Measurements from ENCODE around the gene ARL14EP.

Gene ARL14EP

DNA sequence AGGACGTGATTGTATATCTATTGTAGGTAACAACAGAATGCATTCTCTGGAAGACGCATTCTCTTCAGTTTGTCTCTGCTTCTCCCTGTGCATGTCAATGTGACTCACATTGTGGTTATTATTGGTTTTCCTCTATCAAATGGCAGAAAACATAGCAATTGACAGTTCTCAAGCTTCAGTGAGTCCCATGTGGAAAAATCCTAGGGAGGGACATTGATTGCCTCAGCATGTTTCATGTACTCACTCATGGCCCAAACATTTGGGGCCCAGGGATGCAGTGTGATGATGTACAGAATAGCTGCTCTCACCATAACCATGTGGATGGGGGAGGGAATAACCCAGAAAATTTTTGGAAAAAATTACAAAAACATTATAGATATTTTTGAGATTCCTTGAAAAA lies 9.3 kb upstream of the ARL14EP start:
- Histone ChIP-seq H3K4me1 (ENCODE audit: insufficient read depth, low read length) (no peaks in the 10 kb centered on the region), H3K9me3 (ENCODE audit: control insufficient read depth, insufficient read depth, low read length) (no peaks in the 10 kb centered on the region), H3K36me3 (ENCODE audit: insufficient read depth, low read length) (no peaks in the 10 kb centered on the region), H3K9ac (ENCODE audit: low read depth, low read length) (no peak overlapping the region)

- Histone ChIP-seq H3K4me1 (ENCODE audit: insufficient read depth, low read length) (no peaks in the 10 kb centered on the region), H3K36me3 (ENCODE audit: insufficient read depth, low read length) (no peaks in the 10 kb centered on the region), H3K9ac (ENCODE audit: low read depth, low read length) (no peak overlapping the region), H3K9me3 (ENCODE audit: control insufficient read depth, insufficient read depth, low read length) (no peaks in the 10 kb centered on the region)
Measured at GRCh38 chr11:30314625-30315024, 8.3 kb upstream of the ARL14EP start.

DNA sequence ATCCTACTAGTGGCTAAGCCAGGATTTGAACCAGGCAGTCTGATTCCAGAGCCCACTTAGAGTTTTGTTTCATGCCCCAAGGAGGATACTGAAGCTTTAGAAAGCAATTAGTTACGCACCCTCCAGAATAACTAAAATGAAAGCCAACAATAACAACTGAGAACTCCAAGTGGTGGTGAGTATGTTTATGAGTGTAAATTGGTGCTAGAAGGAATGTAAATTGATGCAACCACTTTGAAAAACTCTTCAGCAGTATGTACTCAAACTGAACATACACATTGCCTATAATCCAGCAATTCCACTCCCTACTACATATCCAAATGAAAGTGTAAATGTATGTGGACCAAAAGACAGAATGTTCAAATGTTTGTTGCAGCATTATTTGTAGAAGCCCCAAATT lies 6.7 kb upstream of the ARL14EP start:
- Histone ChIP-seq H3K9me3 (ENCODE audit: control insufficient read depth, insufficient read depth, low read length) (no peaks in the 10 kb centered on the region), H3K9ac (ENCODE audit: low read depth, low read length) (no peak overlapping the region), H3K36me3 (ENCODE audit: insufficient read depth, low read length) (no peaks in the 10 kb centered on the region), H3K4me1 (ENCODE audit: insufficient read depth, low read length) (no peaks in the 10 kb centered on the region)

DNA sequence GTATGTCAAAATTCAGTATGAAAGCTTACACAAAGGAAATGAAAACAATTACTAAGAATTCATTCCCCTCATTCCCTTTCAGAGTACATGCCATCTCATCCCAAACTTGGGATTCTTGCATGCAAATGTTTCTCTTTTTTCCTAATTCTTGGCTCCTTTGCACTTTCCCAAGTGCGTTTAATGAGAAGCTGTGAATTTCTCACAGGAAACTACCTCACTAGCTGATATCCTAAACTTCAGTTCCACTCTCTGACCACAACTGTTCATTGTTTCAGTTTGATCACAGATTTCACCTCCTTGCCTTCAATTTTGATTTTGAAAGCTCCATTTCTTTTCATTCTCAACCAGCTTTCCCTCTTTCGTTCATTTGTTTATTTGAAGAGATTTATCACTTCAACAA lies 5.9 kb upstream of the ARL14EP start:
- Histone ChIP-seq H3K9ac (ENCODE audit: low read depth, low read length) (no peak overlapping the region), H3K4me1 (ENCODE audit: insufficient read depth, low read length) (no peaks in the 10 kb centered on the region), H3K9me3 (ENCODE audit: control insufficient read depth, insufficient read depth, low read length) (no peaks in the 10 kb centered on the region), H3K36me3 (ENCODE audit: insufficient read depth, low read length) (no peaks in the 10 kb centered on the region)

DNA sequence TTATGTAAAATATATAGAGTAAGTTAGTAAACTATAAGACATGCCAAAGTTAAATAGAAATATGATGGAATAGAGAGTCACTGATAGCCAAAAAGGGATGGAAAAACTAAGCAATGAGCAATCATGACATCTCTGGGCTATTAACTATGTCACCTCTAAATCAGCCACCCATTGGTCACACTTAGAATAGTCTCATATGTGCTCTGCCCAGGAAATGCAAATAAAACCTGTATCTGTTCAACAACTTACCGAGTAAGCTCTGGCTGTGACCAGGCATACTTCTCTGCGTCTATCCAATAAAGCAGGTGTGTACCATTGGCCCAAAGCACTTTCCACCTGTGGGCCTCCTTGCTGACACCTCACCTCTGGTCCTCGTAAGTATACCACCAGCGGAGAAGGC lies 1.6 kb upstream of the ARL14EP start:
- Histone ChIP-seq H3K4me1 (ENCODE audit: insufficient read depth, low read length) (peaks cover 10% of the 10 kb centered on the region; the same call in 1 of the 2 replicates), H3K36me3 (ENCODE audit: insufficient read depth, low read length) (no peaks in the 10 kb centered on the region), H3K9me3 (ENCODE audit: control insufficient read depth, insufficient read depth, low read length) (no peaks in the 10 kb centered on the region), H3K9ac (ENCODE audit: low read depth, low read length) (no peak overlapping the region)

DNA sequence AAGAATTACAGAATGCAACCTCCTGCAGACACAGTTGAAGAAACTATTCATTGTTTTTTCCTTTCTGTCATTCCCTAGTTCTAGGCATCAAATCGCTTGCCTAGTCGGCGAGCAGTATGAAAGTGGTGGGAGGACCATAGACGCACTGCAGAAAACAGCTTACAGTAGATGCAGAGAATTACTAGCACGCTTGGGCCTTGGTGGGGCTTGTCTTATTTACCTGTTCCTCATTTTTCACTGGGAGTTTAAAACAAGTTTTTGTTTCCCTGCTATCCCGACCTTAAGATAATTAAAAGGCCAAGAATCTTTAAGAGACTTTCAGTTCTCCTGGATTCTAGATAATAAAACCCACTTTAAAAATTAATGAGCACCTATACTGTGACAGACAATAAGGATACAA lies 713 bp upstream of the ARL14EP start:
- Histone ChIP-seq H3K9me3 (ENCODE audit: control insufficient read depth, insufficient read depth, low read length) (no peaks in the 10 kb centered on the region), H3K4me1 (ENCODE audit: insufficient read depth, low read length) (peaks cover 10% of the 10 kb centered on the region; the same call in 1 of the 2 replicates), H3K9ac (ENCODE audit: low read depth, low read length) (peak overlapping the region; percentile 95; the same call in 1 of the 2 replicates), H3K36me3 (ENCODE audit: insufficient read depth, low read length) (no peaks in the 10 kb centered on the region)

DNA sequence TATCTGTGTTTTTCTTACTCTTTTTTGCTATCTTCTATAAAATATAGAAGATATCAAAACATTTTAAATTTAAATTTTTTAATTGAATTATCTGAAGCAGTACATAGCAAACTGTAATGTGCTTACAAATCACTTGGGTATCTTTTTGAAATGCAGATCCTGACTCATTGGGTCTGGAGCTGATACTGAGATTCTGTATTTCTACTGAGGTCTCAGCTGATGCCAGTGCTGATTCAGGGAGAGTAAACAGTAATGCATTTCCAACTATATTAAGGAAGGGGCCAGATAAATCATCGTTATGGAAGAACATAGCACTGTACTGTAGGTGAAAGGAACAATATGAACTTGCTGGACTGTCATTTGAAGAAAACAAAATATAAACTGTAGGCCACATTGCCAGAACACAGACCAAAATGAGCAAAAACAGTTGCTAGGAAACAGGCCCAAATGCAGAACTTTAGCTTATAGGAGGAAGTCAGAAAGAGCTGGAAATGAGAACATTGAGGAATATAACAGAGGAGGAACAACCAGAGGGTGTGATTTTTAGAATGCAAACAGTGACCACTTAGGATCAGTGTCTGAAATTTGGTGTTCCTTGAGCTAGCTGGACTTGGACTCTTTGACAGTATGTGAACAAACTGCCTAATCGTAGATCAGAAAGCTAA lies 3.3 kb downstream of the ARL14EP start:
- H3K9me3 ChIP-seq (ENCODE audit: control insufficient read depth, insufficient read depth, low read length) = no peaks in the 10 kb centered on the region
- H3K36me3 ChIP-seq (ENCODE audit: insufficient read depth, low read length) = no peaks in the 10 kb centered on the region
- no peak overlapping the region for H3K9ac ChIP-seq (ENCODE audit: low read depth, low read length)
- H3K4me1 ChIP-seq (ENCODE audit: insufficient read depth, low read length) = peaks cover 10% of the 10 kb centered on the region; the same call in 1 of the 2 replicates

DNA sequence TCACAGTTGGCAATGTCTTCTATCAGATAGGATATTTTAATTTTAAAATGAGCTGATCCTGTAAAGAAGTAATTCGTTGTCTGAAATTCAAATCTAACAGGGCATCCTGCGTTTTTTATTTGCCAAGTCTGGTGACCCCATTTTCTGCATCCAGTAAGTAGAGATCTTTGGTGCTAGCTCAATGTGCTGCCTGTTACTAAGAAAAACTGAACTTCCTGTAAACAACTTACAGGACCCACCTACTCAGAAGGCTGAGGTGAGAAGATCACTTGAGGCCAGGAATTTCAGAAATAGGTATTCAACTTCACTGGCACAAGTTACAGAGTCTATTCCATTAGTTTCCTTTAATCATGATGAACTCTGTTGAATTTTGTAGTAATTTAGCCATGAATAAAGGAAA lies 4.0 kb downstream of the ARL14EP start:
- 0 out of 2 replicates have a peak, but pooled peaks cover 3% of the 10 kb centered on the region for H3K36me3 ChIP-seq (ENCODE audit: insufficient read depth, low read length)
- H3K4me1 ChIP-seq (ENCODE audit: insufficient read depth, low read length) = peaks cover 10% of the 10 kb centered on the region; the same call in 1 of the 2 replicates
- no peak overlapping the region for H3K9ac ChIP-seq (ENCODE audit: low read depth, low read length)
- H3K9me3 ChIP-seq (ENCODE audit: control insufficient read depth, insufficient read depth, low read length) = no peaks in the 10 kb centered on the region

- peaks cover 10% of the 10 kb centered on the region; the same call in 1 of the 2 replicates for H3K4me1 ChIP-seq (ENCODE audit: insufficient read depth, low read length)
- H3K9me3 ChIP-seq (ENCODE audit: control insufficient read depth, insufficient read depth, low read length) = no peaks in the 10 kb centered on the region
- no peak overlapping the region for H3K9ac ChIP-seq (ENCODE audit: low read depth, low read length)
- peaks cover 6% of the 10 kb centered on the region; the same call in 1 of the 2 replicates for H3K36me3 ChIP-seq (ENCODE audit: insufficient read depth, low read length)
Measured at GRCh38 chr11:30328681-30329080, 5.8 kb downstream of the ARL14EP start.

- peaks cover 10% of the 10 kb centered on the region; the same call in 1 of the 2 replicates for H3K4me1 ChIP-seq (ENCODE audit: insufficient read depth, low read length)
- peaks cover 7% of the 10 kb centered on the region; the same call in 1 of the 2 replicates for H3K36me3 ChIP-seq (ENCODE audit: insufficient read depth, low read length)
- H3K9me3 ChIP-seq (ENCODE audit: control insufficient read depth, insufficient read depth, low read length) = no peaks in the 10 kb centered on the region
- H3K9ac ChIP-seq (ENCODE audit: low read depth, low read length) = no peak overlapping the region
Measured at GRCh38 chr11:30329150-30329940, 6.4 kb downstream of the ARL14EP start.

DNA sequence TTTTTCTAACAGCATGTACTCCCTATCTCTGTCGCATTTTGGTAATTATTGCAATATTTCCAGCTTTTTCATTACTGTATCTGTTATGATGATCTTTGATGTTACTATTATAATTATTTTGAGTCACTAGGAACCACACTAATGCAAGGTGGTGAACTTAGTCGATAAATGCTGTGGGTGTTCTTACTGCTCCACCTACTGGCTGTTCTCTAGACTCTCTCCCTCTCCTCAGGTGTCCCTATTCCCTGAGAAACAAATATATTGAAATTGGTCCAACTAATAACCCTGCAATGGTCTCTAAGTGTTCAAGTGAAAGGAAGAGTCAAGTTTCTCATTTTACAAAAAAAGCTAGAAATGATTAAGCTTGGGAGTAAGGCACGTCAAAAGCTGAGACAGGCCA lies 10.5 kb downstream of the ARL14EP start:
- Histone ChIP-seq H3K36me3 (ENCODE audit: insufficient read depth, low read length) (peaks cover 22% of the 10 kb centered on the region), H3K9ac (ENCODE audit: low read depth, low read length) (no peak overlapping the region), H3K9me3 (ENCODE audit: control insufficient read depth, insufficient read depth, low read length) (no peaks in the 10 kb centered on the region), H3K4me1 (ENCODE audit: insufficient read depth, low read length) (no peaks in the 10 kb centered on the region)

GRCh38 chr11:30342736-30343166 lies 19.8 kb downstream of the ARL14EP start:
- Histone ChIP-seq H3K9me3 (ENCODE audit: control insufficient read depth, insufficient read depth, low read length) (no peaks in the 10 kb centered on the region), H3K4me1 (ENCODE audit: insufficient read depth, low read length) (no peaks in the 10 kb centered on the region), H3K9ac (ENCODE audit: low read depth, low read length) (no peak overlapping the region), H3K36me3 (ENCODE audit: insufficient read depth, low read length) (no peaks in the 10 kb centered on the region)

- H3K9ac ChIP-seq (ENCODE audit: low read depth, low read length) = no peak overlapping the region
- no peaks in the 10 kb centered on the region for H3K36me3 ChIP-seq (ENCODE audit: insufficient read depth, low read length)
- no peaks in the 10 kb centered on the region for H3K4me1 ChIP-seq (ENCODE audit: insufficient read depth, low read length)
- H3K9me3 ChIP-seq (ENCODE audit: control insufficient read depth, insufficient read depth, low read length) = no peaks in the 10 kb centered on the region
Measured at GRCh38 chr11:30344085-30344484, 21.2 kb downstream of the ARL14EP start.

GRCh38 chr11:30345644-30346043 lies 22.7 kb downstream of the ARL14EP start:
- H3K9me3 ChIP-seq (ENCODE audit: control insufficient read depth, insufficient read depth, low read length) = no peaks in the 10 kb centered on the region
- no peak overlapping the region for H3K9ac ChIP-seq (ENCODE audit: low read depth, low read length)
- no peaks in the 10 kb centered on the region for H3K4me1 ChIP-seq (ENCODE audit: insufficient read depth, low read length)
- H3K36me3 ChIP-seq (ENCODE audit: insufficient read depth, low read length) = no peaks in the 10 kb centered on the region
